Osteoblast (primary cell): ENCODE results near the gene FGF11. TPM values are rescaled to one million over a fixed set of nuclear protein-coding genes. Genes with fewer than 3 reads are reported as not detected.

Experiments
- DNase-seq: peaks from one replicate; pipeline ENCODE4 v3.0.0; 2011; ENCODE audit warnings: low spot score, mixed read lengths; ENCODE audit not compliant: insufficient read length; ENCODE audit errors: missing footprints
- H2AFZ ChIP-seq: 2 replicates; pipeline ENCODE4 v1.6.0; 2011; ENCODE audit warnings: mild to moderate bottlenecking, low read length
- H3K27ac ChIP-seq: 2 replicates; pipeline ENCODE4 v1.5.1; 2011; ENCODE audit warnings: mild to moderate bottlenecking, low read depth, low read length, moderate library complexity
- H3K27me3 ChIP-seq: 2 replicates; pipeline ENCODE4 v1.6.0; 2012; ENCODE audit warnings: mild to moderate bottlenecking, control low read depth, inconsistent platforms, low read length, moderate library complexity; ENCODE audit not compliant: insufficient read depth
- H3K36me3 ChIP-seq: 2 replicates; pipeline ENCODE4 v1.5.1; 2011; ENCODE audit warnings: mild to moderate bottlenecking, low read length, control low read depth, moderate library complexity; ENCODE audit not compliant: insufficient read depth
- H3K4me1 ChIP-seq: 2 replicates; pipeline ENCODE4 v1.5.1; 2011; ENCODE audit warnings: mild to moderate bottlenecking, low read length, control low read depth, moderate library complexity; ENCODE audit not compliant: insufficient read depth
- H3K4me2 ChIP-seq: 2 replicates; pipeline ENCODE4 v1.6.0; 2011; ENCODE audit warnings: mild to moderate bottlenecking, low read length; ENCODE audit not compliant: insufficient read depth
- H3K4me3 ChIP-seq: fragments of 200-600 bp; sonication (generic); 3 replicates; pipeline ENCODE4 v1.5.1; 2012; ENCODE audit warnings: mild to moderate bottlenecking, low read length, inconsistent platforms; ENCODE audit not compliant: insufficient read depth
- H3K79me2 ChIP-seq: 2 replicates; pipeline ENCODE4 v1.6.0; 2012; ENCODE audit warnings: mild to moderate bottlenecking, low read length, control low read depth, inconsistent platforms; ENCODE audit not compliant: insufficient read depth
- H3K9me3 ChIP-seq: 2 replicates; pipeline ENCODE4 v1.5.1; 2011; ENCODE audit warnings: low read depth, low read length, control low read depth
- H4K20me1 ChIP-seq: 2 replicates; pipeline ENCODE4 v1.6.0; 2012; ENCODE audit warnings: mild to moderate bottlenecking, low read length, control low read depth; ENCODE audit not compliant: insufficient read depth
- CTCF ChIP-seq: IDR thresholded peaks from 2 replicates; pipeline ENCODE4 v1.5.1; 2011; ENCODE audit warnings: mild to moderate bottlenecking, low read depth, low read length, moderate library complexity; ENCODE audit errors: extremely low read depth
- total RNA-seq: library from RNA; depleted of rRNA; stranded (reverse); fragments of >200 nt; gene quantifications from 2 replicates; pipeline ENCODE4 v1.2.3, GENCODE V29; 2012

FGF11 gene
- total RNA-seq, 1 donor = 0.36 TPM

- Histone ChIP-seq H3K27ac (no peak overlapping the region), H3K4me1 (peaks cover 7% of the 10 kb centered on the region), H3K9me3 (no peaks in the 10 kb centered on the region), H3K36me3 (no peaks in the 10 kb centered on the region), H3K27me3 (peaks cover 3% of the 10 kb centered on the region), H3K4me2 (no peak overlapping the region), H4K20me1 (no peaks in the 10 kb centered on the region), H2AFZ (no peak overlapping the region), H3K79me2 (no peaks in the 10 kb centered on the region), H3K4me3 (no peak overlapping the region)
- DNase-seq = no peak
- no peak for TF ChIP-seq CTCF
Observed at GRCh38 chr17:7431231-7431630, 8.1 kb upstream of the FGF11 start.

GRCh38 chr17:7432296-7432695, 7.0 kb upstream of the FGF11 start:
- Histone ChIP-seq H3K27me3 (peaks cover 4% of the 10 kb centered on the region), H3K79me2 (no peaks in the 10 kb centered on the region), H3K4me2 (no peak overlapping the region), H4K20me1 (no peaks in the 10 kb centered on the region), H3K36me3 (no peaks in the 10 kb centered on the region), H3K27ac (no peak overlapping the region), H3K9me3 (no peaks in the 10 kb centered on the region), H2AFZ (no peak overlapping the region), H3K4me3 (no peak overlapping the region), H3K4me1 (peaks cover 12% of the 10 kb centered on the region)
- no peak for TF ChIP-seq CTCF
- no peak for DNase-seq

- Histone ChIP-seq H3K4me3 (peak overlapping the region; percentile 68), H3K27me3 (peaks cover 39% of the 10 kb centered on the region), H4K20me1 (no peaks in the 10 kb centered on the region), H3K36me3 (no peaks in the 10 kb centered on the region), H3K4me2 (peak overlapping the region; percentile 85), H2AFZ (peak overlapping the region; percentile 73), H3K4me1 (peaks cover 23% of the 10 kb centered on the region), H3K79me2 (no peaks in the 10 kb centered on the region), H3K27ac (no peak overlapping the region), H3K9me3 (no peaks in the 10 kb centered on the region)
- no peak for TF ChIP-seq CTCF
- peak; percentile 94 for DNase-seq
Observed at GRCh38 chr17:7435676-7436555, 3.4 kb upstream of the FGF11 start.

- Histone ChIP-seq H3K27me3 (peaks cover 40% of the 10 kb centered on the region), H3K79me2 (no peaks in the 10 kb centered on the region), H3K9me3 (no peaks in the 10 kb centered on the region), H3K27ac (no peak overlapping the region), H2AFZ (peak overlapping the region; percentile 73), H3K4me3 (peak overlapping the region; percentile 58), H3K4me2 (peak overlapping the region; percentile 85), H3K4me1 (peaks cover 26% of the 10 kb centered on the region), H4K20me1 (no peaks in the 10 kb centered on the region), H3K36me3 (no peaks in the 10 kb centered on the region)
- DNase-seq = peak; percentile 98
- TF ChIP-seq CTCF = peak; percentile 60
Observed at GRCh38 chr17:7436556-7437368, 2.5 kb upstream of the FGF11 start.
